HG02884 (cell line): ENCODE measurements around the gene DOK7.

Source experiments
- ATAC-seq: cut with Tn5 transposase; IDR thresholded peaks from one replicate; pipeline ENCODE4 v1.9.1; 2021; ENCODE audit warnings: mild to moderate bottlenecking, moderate library complexity; ENCODE audit not compliant: unreplicated experiment

DOK7 gene

DNA sequence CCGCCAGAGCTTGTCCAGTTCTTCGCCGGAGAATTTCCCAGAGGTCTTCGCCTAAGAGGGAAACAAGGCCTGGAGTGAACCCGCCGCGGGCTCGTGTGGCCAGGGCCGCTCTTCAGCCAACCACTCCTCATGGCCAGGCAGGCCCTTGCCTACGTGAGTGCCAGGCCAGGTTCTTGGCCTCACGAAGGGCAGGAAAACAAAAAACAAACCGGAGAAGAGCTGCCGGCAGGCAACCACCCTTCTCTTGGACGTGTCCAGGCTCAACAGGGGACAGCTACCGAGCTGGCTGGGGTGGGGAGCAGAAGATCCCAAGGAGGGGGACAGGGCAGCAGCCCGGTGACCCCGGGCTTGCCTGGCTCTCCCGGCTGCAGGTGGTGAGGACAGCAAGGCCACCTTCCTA lies 55.8 kb downstream of the DOK7 start:
- ATAC-seq, result no peak

DNA sequence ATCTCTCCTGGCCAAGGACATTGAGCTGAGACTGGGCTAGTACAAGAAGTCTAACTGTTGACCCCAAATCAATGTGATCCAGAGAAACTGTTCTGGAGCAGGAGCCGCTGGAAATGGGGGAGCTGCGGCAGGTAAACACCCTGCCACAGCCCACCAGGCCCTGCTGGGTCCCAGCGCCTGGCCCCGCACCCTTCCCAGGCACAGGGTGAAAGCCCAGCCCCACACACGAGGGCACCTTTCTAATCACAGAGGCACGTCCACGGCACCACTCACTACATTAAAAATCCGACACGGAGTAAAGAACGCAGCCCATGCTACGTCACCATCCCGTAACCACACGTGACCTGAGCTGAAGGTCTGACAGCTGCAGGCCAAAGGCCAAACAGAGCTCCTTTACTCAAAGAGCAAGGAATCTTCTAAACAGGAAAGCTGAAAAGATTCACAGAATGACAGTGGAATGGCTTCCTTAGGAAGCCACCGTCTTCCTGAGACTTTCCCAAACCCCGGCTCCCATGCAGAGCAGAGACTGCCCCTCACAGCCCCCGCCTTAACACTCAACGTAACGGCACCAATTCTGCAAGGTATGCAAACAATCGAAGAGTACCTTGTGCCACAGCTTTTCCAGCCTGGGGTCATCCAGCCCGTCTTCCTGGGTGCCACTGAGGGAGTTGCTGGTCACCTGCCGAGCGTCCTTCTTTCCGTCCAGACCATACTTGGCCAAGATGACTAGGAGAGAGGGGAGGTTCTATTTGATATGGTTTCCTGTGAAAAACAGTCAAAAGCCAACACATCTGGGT lies 56.6 kb downstream of the DOK7 start:
- no peak for ATAC-seq

DNA sequence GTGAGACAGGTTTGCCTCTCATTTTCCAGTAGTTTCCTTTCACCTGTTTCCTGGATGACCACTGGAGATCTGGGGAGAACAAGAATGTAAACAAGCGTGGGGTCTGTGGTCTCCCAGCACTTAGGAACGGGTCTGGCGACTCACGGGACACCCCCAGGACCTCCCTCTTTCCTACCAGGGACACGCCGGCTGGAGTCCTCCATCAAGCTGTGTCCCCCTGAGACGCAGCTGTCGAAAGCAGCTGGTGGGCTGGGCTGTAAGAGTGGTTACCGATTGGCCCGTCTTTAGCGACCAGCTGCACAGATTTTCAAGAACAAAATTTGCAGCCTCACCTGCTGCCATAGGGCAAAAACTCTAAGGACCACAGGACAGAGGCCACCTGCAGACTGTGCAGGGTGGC lies 57.2 kb downstream of the DOK7 start:
- no peak for ATAC-seq

DNA sequence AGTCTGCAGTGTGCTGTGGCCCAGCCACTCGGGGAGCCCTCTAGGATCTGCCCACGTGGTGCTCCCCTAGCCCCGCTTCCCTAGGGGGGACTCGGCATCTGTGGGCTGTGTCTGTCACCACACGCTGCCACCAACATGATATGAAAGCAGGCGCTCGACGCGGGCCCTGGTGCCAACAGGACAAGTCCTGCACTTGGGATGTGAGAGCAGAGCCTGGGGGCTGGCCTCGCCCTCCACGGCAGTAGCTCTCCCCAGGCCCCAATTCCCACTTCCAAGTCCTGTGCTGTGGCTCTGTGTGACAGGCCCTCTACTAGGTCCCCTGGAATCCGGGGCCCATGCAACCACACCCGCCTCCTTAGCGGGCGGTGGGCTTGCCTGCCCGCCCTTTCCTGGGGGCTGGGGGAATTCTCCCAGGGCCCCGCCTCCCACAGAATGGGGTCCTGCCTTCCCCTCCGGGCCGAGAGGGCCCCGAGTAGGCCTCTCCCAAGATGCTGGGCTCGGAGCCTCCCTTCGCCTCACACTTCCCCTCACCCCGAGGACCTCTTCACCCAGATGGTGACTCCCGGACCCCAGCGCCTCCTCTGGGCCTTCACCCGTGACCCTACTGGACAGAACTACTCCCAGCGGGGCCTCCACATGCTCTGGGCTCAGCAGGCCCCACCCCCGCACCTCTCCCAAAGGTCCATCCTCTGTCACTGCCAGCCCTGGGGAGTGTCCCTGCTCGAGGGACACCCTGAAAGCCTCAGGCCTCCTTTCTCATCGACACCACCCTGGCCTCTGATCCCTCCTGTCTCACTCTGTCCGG lies 57.9 kb downstream of the DOK7 start:
- no peak for ATAC-seq

DNA sequence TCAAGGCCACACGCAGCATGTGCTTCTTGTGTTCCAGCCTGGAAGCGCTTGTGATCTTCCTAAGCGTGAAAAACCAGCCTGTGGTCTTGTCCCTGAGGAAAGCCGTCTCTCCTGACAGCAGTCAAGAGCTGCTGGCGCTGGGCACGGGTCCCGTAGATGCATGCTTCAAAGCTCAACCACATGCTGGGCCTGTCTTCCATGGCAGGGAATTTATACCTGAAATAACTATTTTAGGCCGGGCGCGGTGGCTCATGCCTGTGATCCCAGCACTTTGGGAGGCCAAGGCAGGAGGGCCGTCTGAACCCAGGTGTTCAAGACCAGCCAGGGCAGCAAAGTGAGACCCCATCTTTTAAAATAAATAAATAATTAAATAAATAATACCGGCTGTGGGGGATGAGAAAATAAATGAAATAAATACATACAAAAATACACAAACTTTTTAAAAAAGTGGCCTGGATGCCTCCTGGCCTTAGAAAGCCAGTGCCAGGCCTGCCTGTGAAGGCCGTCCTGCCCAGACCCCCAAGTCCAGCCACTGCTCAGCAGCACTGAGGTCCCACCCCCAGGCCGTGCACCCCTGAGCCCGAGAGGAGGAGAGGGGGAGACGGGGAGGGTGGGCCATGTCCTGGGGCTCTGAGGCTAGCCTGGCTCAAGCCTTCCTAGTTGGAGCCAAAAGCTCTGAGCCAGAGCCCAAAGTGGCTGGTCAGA lies 58.7 kb downstream of the DOK7 start:
- ATAC-seq, result no peak

DNA sequence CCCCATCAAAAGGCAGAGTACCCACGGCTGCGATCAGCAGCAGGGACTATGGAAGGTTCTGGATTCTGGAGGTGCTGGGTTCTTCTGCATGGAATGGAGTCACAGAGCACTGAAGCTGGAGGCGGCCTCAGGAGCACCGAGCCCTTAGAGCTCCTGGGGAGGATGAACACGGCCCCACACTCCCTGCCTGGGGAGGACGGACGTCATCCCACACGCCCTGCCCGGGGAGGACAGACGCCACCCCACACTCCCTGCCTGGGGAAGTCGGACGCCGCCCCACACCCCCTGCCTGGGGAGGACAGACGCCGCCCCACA lies 59.2 kb downstream of the DOK7 start:
- no peak for ATAC-seq

DNA sequence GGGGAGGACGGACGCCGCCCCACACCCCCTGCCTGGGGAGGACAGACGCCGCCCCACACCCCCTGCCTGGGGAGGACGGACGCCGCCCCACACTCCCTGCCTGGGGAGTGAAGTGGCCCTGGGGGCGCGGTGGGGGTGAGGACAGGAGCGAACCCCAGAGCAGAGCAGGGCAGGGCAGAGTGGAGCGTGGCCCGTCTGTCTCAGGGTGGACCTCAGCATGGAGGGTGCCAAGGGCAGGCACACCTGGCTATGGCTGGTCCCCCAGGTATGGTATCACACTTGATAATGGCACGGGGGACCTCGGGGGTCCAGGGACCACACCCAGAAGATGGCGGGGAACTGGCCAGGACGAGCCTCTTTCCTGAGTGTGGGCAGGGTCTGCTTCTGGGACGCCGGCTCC lies 59.5 kb downstream of the DOK7 start:
- no peak for ATAC-seq

DNA sequence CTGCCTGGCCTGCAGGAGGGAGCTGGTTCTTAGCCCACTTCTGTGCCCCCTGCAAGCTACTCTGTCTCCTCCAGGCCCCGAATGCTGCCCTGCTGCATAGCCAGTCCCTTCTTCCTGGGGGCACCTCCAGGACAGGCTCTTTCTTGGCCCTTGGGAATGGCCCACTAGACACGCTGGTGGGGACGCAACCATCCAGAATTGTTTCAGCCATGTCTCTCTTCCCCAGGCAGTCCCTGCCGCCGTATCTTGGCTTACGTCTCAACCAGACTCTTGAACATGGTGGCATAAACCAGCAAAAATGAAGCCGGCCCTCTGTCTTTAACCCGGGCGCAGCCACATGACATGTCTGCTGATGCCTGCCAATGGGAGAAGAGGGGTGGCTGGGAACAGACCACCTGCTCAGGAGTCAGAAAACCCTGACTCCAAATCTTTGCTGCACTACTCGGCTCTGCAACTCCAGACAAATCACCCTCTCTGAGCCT lies 60.1 kb downstream of the DOK7 start:
- ATAC-seq, result no peak

DNA sequence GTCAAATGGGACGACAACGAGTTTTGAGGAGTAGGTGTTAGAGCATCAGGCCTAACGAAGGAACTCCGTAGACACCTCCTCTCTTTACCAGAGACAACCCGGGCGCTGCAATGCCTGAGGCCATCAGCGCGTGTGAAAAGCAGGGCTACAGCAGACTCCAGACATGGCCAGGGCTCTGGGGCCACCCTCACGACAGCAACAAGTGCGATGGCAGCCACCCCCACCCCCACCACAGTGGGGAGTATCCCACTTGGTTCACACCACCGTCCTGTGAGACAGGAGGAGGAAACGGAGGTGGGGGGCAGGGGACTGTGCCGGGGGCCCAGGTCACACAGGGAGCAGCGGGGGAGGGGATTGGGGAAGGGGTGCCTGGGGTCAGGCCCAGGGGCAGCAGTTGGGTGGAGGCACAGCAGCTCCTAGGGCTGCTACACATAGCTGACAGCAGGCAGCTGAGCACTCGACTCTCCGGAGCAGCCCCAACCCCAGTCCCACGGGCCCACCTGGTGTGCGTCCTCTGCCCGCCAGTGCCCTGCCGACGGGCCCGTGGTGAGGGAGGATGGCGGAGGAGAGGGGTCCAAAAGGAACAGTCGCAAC lies 60.6 kb downstream of the DOK7 start:
- ATAC-seq, result no peak

DNA sequence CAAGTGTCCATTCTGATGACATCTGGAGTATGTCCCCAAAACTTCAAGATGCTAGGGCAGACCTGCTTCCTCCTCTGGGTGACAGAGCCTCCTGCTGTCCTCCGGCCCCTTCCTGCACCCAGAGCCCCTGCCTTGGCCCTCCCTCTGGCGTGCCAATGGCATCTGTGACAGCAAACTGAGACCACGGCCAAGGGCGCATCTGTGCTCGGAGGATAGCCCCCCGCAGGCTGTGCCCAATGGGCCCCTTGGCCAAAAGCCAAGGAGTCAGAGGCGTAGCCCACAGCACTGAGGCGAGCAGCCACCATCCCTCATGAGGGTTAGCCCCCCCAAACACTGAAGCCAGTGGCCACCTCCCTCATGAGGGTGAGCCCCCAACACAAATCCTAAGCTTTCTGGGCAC lies 61.2 kb downstream of the DOK7 start:
- ATAC-seq, result no peak

DNA sequence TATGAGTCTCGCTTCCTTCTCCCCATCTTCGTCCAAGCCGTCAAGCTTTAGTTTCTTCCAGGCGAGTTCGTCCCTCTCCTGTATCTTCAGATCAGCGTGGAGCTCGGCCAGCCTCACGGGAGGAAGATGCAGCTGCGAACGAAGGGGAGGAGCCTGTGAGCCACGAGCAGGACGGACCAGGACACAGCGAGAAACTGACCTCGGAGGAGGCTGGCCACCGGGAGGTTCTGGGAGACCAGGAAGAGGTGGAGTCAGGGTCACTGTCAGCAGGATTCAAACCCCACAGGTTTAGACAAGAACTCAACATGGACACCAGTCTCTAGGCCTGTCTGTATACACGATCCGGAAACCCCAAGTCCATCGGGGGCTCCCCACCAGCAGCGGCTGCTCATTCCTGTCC lies 61.8 kb downstream of the DOK7 start:
- ATAC-seq, result no peak

DNA sequence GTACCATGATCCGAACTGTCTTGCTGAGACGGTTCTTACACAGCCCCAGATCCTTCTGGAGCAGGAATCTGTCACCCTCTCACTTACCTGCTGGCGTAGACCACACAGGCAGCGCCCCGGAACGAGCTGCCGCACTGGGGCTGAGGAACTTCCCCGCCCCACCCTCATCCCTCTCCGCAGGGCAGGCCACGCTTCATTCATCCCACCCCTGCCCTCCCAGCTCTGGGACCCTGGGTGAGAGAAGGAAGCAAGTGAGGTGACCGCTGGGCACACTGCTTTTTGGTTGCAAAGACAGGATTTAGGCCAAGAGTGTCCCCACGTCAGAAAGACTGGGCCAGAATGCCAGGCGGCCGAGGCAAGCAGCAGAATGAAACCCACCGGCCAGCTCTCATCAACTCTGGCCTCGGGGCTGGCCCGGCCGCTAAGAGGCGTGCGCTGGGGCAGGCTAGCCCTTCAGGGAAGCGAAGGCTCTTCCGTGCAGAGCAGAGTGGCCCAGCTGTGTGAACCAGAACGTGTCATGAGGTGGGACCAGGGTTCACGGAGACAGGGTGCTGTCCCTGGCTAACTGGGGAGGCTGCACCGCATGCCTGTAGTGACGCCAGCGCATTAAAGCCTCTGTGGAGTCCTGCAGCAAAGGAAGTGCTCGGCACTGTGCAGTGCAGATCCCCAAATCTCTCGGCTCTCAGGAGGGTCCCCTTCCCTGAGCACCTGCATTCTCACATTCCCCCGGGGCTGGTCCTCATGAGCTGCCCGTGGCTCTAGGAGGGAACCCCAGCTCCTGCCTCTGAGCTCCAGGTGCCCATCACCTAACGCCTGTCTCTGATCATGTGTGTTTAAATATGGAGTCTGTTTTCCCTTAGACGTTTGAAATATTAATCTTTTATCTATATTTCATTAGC lies 62.7 kb downstream of the DOK7 start:
- no peak for ATAC-seq

DNA sequence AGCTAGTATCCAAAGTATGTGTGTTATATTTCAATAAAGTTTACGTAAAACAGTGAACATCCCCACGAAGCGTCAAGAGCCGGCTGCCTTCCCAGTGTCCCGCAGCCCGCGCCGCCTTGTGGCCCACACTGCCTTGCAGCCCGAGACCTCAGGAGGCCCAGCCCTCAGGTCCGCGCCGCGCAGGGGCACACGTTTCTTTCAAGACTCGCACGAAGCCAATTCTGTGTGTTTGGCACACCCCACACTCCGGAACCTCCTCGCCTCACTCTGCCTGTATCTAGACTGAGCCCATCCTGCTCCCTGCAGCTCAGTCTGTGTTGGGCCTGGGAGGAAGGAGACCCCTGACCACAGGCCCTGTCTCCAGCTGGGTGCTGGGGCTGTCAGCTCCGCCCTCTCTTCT lies 63.4 kb downstream of the DOK7 start:
- ATAC-seq, result no peak

DNA sequence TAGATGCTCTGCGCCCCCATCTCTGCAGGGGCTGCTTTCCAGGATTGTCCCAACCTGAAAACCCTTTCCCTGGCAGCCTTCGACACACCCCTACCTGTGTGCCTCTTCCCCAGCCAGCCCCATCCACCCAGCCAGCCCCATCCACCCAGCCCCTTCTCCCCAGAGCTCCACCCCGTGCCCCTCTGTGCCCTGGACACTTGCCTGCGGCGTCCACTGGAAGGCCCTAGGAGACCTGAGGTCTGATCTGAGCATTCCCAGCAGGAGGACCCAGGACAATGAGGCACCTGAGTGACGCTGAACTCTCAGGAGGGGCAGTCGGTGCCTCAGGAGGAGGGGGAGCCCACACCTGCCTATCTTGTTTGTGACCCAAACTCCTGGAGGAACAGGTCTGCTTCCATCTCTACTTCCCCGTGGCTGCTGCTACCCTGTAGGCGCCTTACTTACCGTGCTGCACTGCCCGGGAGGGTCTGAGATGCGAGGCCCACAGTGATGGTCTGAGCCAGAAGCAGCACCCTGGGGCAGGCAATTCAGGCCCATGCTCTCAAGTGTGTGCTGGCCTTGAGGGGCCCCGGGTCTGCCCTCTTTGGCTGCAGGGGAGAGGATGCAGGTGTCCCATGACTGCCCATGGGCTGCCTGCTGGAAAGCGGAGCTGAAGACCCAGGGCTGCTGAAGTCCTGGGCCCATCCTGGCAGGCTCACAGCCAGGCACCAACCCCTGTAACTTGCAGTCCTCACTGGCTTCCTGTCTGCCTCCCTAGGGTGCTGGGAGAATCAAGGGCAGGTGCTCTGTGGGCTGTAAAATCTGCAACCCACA lies 64.2 kb downstream of the DOK7 start:
- no peak for ATAC-seq

DNA sequence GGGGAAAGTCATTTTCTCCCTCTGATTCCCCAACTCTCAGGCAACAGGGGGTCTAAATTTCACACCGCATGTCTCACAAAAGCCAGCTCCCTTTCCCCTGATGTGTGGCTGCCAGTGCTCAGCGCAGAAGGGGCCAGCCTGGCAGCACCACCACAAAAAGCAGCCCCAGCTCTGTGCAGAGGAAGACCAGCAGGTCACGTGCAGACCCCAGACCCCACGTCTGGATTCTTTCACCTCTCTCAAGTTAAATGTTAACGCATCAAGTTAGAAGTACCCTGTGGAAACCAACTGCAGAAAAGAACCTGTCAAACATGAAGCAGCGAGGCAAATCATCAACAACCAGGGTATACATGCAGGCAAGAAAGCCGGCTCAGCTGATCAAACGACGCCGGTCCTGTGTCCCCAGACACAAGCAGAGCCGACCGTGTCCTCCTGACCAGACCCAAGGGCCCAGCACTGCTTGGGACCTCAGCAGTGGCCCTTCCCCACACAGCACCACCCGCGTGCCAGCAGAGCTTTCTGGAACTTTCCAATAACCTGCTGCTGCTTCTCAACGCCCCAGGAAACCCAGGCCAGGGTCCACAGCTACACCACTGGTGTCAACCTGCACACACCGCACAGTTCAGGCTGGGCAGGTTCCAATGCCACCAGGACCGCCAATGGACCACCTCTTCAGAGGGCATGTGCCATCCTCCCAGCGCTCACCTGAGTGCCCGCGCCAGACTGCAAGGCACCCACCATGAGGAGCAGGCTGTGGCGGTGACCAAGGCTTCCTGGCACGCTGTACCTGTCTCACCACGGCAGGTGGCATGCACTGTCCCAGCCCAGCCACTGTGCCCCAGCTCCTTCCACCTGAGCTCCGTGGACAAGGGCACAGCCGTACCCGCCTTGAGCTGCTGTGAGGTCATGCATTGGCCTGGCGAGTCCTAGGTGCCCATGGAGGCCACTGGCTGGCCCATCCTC lies 65.1 kb downstream of the DOK7 start:
- no peak for ATAC-seq

DNA sequence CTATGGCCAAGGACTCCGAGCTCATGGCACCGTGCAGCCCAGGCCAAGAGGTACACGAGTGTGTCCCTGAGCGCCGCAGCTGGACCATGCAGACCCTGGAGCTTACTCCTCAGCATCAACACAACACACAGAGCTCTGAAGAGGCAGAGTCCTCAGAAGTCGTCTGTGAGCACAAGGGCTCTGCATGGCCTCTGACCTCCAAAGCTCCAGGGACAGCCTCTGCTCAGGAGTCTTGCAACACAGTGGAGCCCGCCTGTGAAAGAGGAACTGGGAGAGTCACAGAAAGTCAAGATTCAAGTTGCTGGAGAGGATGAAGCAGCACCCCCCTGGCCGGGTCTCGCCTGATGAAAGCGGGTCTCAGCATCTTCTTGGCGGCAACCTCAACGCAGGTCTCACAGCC lies 66.3 kb downstream of the DOK7 start:
- no peak for ATAC-seq

DNA sequence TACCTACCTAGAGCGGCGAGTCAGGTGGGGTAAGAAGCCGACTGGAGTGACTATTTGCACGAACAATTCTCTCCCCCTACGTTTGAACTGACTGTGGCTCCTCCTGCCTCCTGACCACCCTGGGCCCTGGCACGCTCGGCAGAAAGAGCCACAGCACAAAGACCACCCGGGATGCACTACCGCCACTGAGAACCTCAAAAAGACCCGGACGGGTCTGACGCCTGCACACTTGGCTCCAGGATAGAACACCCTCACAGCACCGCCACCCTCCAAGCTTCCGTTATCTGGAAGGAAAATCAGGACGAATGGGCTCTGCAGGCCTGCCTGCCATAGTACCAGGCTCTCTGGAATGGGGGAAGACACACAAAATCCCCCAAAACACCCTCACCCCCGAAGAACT lies 66.9 kb downstream of the DOK7 start:
- no peak for ATAC-seq

DNA sequence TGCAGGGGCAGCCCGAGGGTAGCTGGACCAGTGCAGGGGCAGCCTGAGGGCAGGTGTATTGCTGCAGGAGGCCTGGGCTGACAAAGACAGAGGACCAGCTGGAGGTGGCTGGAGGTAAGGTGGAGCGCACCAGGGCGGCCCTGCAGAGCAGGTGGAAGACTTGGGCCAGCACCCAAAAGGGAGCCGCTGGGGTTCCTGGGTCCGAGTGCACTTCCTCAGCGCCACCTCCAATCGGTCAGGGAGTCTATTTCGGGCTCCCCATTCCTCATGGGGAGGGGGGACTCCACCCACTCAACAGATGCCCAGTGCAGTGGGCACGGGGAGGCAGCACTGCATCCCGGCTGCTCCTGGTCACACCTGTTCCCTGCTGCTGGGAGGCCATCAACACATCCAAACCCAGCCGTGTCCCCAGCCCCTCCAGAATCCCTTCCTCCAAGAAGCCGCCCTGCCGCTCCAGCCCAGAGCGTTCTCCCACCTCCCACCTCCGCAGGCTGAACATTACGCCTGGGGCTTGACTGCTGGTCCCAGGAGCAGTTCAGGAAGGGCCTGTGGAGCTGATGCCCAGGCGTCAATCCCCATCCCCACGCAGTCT lies 67.7 kb downstream of the DOK7 start:
- no peak for ATAC-seq
